K562 (cell line): Measurements from ENCODE around the gene MAGI1. TPM values are rescaled to one million over a fixed set of nuclear protein-coding genes. Genes with fewer than 3 reads are reported as not detected.

Source experiments
- ATAC-seq: fragments of 200-7000 bp; cut with Tn5 transposase; 3 replicates; pipeline ENCODE4 v1.9.1; 2020; ENCODE audit warnings: moderate library complexity
- BruUV-seq: library from RNA; stranded (reverse); fragments of 400-500 nt; replicated peaks from 2 replicates; lab custom pipeline; 2021; lab: Mats Ljungman, UMichigan
- CTCF ChIA-PET: fragments of 300-600 bp; formaldehyde crosslinking; extraction: SDS; loops from one replicate; lab custom pipeline; 2021; ENCODE audit warnings: low intra/inter-chr PET ratio; lab: Yijun Ruan, JAX
- POLR2A ChIA-PET: fragments of 300-600, 350-650 bp; sonication (Branson Sonifier 250); formaldehyde crosslinking; extraction: SDS; loops from one replicate; lab custom pipeline; 2021; ENCODE audit warnings: antibody characterized with exemption, inconsistent platforms; lab: Yijun Ruan, JAX
- DNase-seq, 4 experiments: peaks; one replicate each; pipeline versions ENCODE4 v3.0.0 to v3.0.0-alpha.2; 2011 to 2018; ENCODE audit warnings: low spot score in 3 of 4, mixed read lengths in 3 of 4; ENCODE audit errors: extremely low read depth in 1 of 4
- FAIRE-seq: peaks from 2 replicates; lab custom pipeline; 2011; peaks lifted over from hg19 to GRCh38; lab: Jason Lieb, UNC
- H2AFZ ChIP-seq: 2 replicates; pipeline ENCODE4 v1.6.0; 2011; ENCODE audit warnings: low read depth, low read length, control low read depth, inconsistent platforms
- H3K27ac ChIP-seq: fragments of 200-600 bp; 3 replicates; pipeline ENCODE4 v1.8.0; 2011; ENCODE audit warnings: low read depth, mild to moderate bottlenecking, control low read depth, inconsistent platforms, low read length, moderate library complexity, mixed read lengths; ENCODE audit errors: extremely low read depth
- H3K27me3 ChIP-seq, 2 experiments: fragments of 300-600 bp in 1 of 2; 2 replicates in 1 of 2; 3 replicates in 1 of 2; pipeline versions ENCODE4 v1.6.0 to v1.8.0; 2011; ENCODE audit warnings: inconsistent platforms in 2 of 2, low read length in 2 of 2, mild to moderate bottlenecking in 1 of 2, mixed read lengths in 1 of 2, moderate library complexity in 1 of 2; ENCODE audit not compliant: control insufficient read depth in 2 of 2, insufficient read depth in 2 of 2
- H3K36me3 ChIP-seq: fragments of 300-600 bp; 3 replicates; pipeline ENCODE4 v1.8.0; 2011; ENCODE audit warnings: mild to moderate bottlenecking, low read length, inconsistent platforms; ENCODE audit not compliant: control insufficient read depth, insufficient read depth
- H3K4me1 ChIP-seq, 2 experiments: fragments of 200-600 bp in 1 of 2; replicated peaks in 1 of 2; 2 replicates in 1 of 2; 3 replicates in 1 of 2; pipeline versions ENCODE4 v1.5.1 to v1.8.0; 2011; ENCODE audit warnings: inconsistent platforms in 2 of 2, low read length in 2 of 2, mild to moderate bottlenecking in 1 of 2, mixed read lengths in 1 of 2, moderate library complexity in 1 of 2; ENCODE audit not compliant: control insufficient read depth in 2 of 2, insufficient read depth in 2 of 2
- H3K4me2 ChIP-seq: 2 replicates; pipeline ENCODE4 v1.6.1; 2011; ENCODE audit warnings: low read length, control low read depth, inconsistent platforms, mixed read lengths; ENCODE audit not compliant: insufficient read depth
- H3K4me3 ChIP-seq: fragments of 200-600 bp; sonication (generic), shearing (Covaris generic); 2 replicates; pipeline ENCODE4 v1.5.1; 2016; ENCODE audit warnings: control low read depth, inconsistent platforms
- H3K79me2 ChIP-seq: fragments of 200-600 bp; 3 replicates; pipeline ENCODE4 v1.8.0; 2011; ENCODE audit warnings: low read length, inconsistent platforms; ENCODE audit not compliant: control insufficient read depth, insufficient read depth
- H3K9ac ChIP-seq, 2 experiments: 2 replicates each; pipeline versions ENCODE4 v1.6.0 to v1.6.1; 2011; ENCODE audit warnings: low read depth in 2 of 2, low read length in 2 of 2, control low read depth in 1 of 2, inconsistent platforms in 1 of 2, mild to moderate bottlenecking in 1 of 2, mixed read lengths in 1 of 2; ENCODE audit not compliant: insufficient read depth in 1 of 2
- H3K9me1 ChIP-seq: one replicate; pipeline ENCODE4 v1.6.0; 2011; ENCODE audit warnings: inconsistent platforms, mild to moderate bottlenecking, low read length, moderate library complexity; ENCODE audit not compliant: control insufficient read depth, insufficient read depth
- H3K9me3 ChIP-seq: replicated peaks from 2 replicates; pipeline ENCODE4 v1.5.1; 2011; ENCODE audit warnings: low read depth, low read length, inconsistent platforms; ENCODE audit not compliant: control insufficient read depth, insufficient read depth
- H4K20me1 ChIP-seq: replicated peaks from 2 replicates; pipeline ENCODE4 v1.6.1; 2011; ENCODE audit warnings: low read length, inconsistent platforms, mixed read lengths; ENCODE audit not compliant: control insufficient read depth, insufficient read depth
- NFE2 ChIP-seq: IDR thresholded peaks from 2 replicates; pipeline ENCODE4 v1.6.1; 2014; ENCODE audit warnings: antibody characterized with exemption, low read depth
- PCBP1 ChIP-seq: fragments of 200-400 bp; formaldehyde crosslinking; IDR thresholded peaks from 2 replicates; pipeline ENCODE4 v1.6.1; 2018; ENCODE audit warnings: mild to moderate bottlenecking, low read depth, low read length; ENCODE audit not compliant: poor library complexity, severe bottlenecking
- ZFP91 ChIP-seq: sonication (generic); formaldehyde crosslinking; IDR thresholded peaks from 2 replicates; pipeline ENCODE4 v1.8.0; 2022; ENCODE audit warnings: mild to moderate bottlenecking, missing genetic modification reagents
- WGBS: fragments of 100-300 bp; shearing (Covaris generic); methylation state at CpG from one replicate; pipeline ENCODE4 v1.1.6; 2016; ENCODE audit warnings: low coverage, mixed read lengths; ENCODE audit not compliant: insufficient coverage; ENCODE audit errors: missing lambda C conversion rate; 5-methylcytosine and 5-hydroxymethylcytosine counted together
- in situ Hi-C: fragments of 300-500 bp; cut with MboI; formaldehyde crosslinking; loops from 4 replicates; pipeline ENCODE4 v1.15.0; 2018; ENCODE audit warnings: inconsistent platforms, mixed read lengths
- intact Hi-C: fragments of 100-400 bp; cut with micrococcal nuclease; formaldehyde crosslinking; loops from 2 replicates; pipeline ENCODE4 v1.14.2; 2022
- polyA plus RNA-seq, 8 experiments: library from polyadenylated mRNA; depleted of rRNA in 4 of 8; stranded (reverse) in 5 of 8; unstranded in 3 of 8; fragments of >200 nt; fragmentation: Nextera tagmentation in 2 of 8; fragmentation: Illumina TruSeq in 1 of 8; extraction: Ambion mirVana in 2 of 8; extraction: Trizol in 1 of 8; gene quantifications; 2 replicates each; pipeline versions ENCODE4 v1.2.1 to v1.2.3, GENCODE V29; 2011 to 2014; ENCODE audit warnings: inconsistent platforms in 1 of 8, missing spikeins in 1 of 8
- total RNA-seq, 7 experiments: library from RNA; depleted of rRNA in 6 of 7; stranded (reverse); fragments of >200 nt in 6 of 7; fragmentation: Illumina TruSeq in 2 of 7; extraction: Trizol in 2 of 7; gene quantifications; 2 replicates each; pipeline versions ENCODE4 v1.2.1 to v1.2.3, GENCODE V29; 2011 to 2021; ENCODE audit warnings: low replicate concordance in 1 of 7

Gene MAGI1
- total and polyA plus RNA-seq, 9 of the 15 experiments (the other 6 are each of a cell fraction or from before 2014, with no cell fraction given): 7.8 to 59.4 (median 43.2) TPM

GRCh38 chr3:65548848-65549625 is 489.7 kb downstream of the MAGI1 start:
- Histone ChIP-seq H3K9me3 (no peaks in the 10 kb centered on the region), H3K4me1 (peaks cover 3 to 8% of the 10 kb centered on the region in 2 experiments; a peak in 4 of 5 replicates), H2AFZ (no peak overlapping the region), H3K4me3 (no peak overlapping the region), H3K9ac (no peak overlapping the region), H3K36me3 (no peaks in the 10 kb centered on the region), H3K9me1 (no peaks in the 10 kb centered on the region), H4K20me1 (no peaks in the 10 kb centered on the region), H3K27me3 (no peaks in the 10 kb centered on the region), H3K4me2 (no peak overlapping the region), H3K79me2 (peaks cover 42% of the 10 kb centered on the region; the same call in 2 of the 3 replicates), H3K27ac (no peak overlapping the region)
- WGBS: 86% methylated on average over 17 of the region's 71 CpGs
- no TSS peak for BruUV-seq
- in situ Hi-C loops: no loop called here
- POLR2A ChIA-PET: no interaction called here
- ATAC-seq: no peak
- CTCF ChIA-PET: no interaction called here
- TF ChIP-seq PCBP1: peak; percentile 17
- TF ChIP-seq ZFP91 (CRISPR knock-in tag): no peak
- no peak for TF ChIP-seq NFE2
- no peak for DNase-seq
- intact Hi-C loops: no loop called here
- no peak for FAIRE-seq
